BE2C (cell line): ENCODE results near the gene ST6GALNAC3.

ENCODE experiments used
- DNase-seq: peaks from one replicate; pipeline ENCODE4 v3.0.0-alpha.2; 2020
- H3K27me3 ChIP-seq: fragments of 250-450 bp; sonication (Bioruptor Pico); 2 replicates; pipeline ENCODE4 v1.5.1; 2020; ENCODE audit warnings: mild to moderate bottlenecking
- H3K36me3 ChIP-seq: fragments of 250-450 bp; sonication (Bioruptor Pico); 2 replicates; pipeline ENCODE4 v1.5.1; 2020; ENCODE audit warnings: mild to moderate bottlenecking
- H3K4me1 ChIP-seq: fragments of 250-450 bp; sonication (Bioruptor Pico); 2 replicates; pipeline ENCODE4 v1.5.1; 2020
- H3K4me3 ChIP-seq: 2 replicates; pipeline ENCODE4 v1.5.1; 2011; ENCODE audit warnings: low read depth, low read length
- H3K9me3 ChIP-seq: fragments of 250-450 bp; sonication (Bioruptor Pico); 2 replicates; pipeline ENCODE4 v1.5.1; 2020
- TF ChIP-seq, protein P1 (sequence below): IDR thresholded peaks from 2 replicates; pipeline ENCODE4 v1.5.1; 2012; ENCODE audit warnings: mild to moderate bottlenecking, low read depth, low read length

The ST6GALNAC3 gene

DNA sequence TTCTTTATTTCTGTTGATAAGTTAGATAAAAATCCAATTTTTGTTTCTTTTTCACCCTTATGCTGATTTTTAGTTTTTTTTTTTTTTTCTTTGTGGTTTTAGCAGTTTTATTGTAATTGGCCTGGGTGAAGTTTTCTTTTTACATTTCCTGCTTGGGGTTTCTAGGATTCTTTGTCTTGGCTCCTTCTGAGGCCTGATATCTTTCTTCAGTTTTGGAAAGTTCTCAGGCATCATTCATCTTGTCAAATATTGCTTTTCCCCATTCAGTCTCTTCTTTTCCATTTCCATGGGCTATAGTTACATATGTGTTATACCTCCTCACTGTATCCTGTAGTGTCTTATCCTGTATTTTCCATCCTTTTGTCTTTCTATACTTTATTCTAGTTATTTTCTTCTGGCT, 28.5 kb downstream of the ST6GALNAC3 start:
- Histone ChIP-seq H3K9me3 (no peaks in the 10 kb centered on the region), H3K36me3 (no peaks in the 10 kb centered on the region), H3K4me3 (no peak overlapping the region), H3K27me3 (no peaks in the 10 kb centered on the region), H3K4me1 (no peaks in the 10 kb centered on the region)
- DNase-seq, result no peak
- TF ChIP-seq, protein P1, sequence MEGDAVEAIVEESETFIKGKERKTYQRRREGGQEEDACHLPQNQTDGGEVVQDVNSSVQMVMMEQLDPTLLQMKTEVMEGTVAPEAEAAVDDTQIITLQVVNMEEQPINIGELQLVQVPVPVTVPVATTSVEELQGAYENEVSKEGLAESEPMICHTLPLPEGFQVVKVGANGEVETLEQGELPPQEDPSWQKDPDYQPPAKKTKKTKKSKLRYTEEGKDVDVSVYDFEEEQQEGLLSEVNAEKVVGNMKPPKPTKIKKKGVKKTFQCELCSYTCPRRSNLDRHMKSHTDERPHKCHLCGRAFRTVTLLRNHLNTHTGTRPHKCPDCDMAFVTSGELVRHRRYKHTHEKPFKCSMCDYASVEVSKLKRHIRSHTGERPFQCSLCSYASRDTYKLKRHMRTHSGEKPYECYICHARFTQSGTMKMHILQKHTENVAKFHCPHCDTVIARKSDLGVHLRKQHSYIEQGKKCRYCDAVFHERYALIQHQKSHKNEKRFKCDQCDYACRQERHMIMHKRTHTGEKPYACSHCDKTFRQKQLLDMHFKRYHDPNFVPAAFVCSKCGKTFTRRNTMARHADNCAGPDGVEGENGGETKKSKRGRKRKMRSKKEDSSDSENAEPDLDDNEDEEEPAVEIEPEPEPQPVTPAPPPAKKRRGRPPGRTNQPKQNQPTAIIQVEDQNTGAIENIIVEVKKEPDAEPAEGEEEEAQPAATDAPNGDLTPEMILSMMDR, result no peak

DNA sequence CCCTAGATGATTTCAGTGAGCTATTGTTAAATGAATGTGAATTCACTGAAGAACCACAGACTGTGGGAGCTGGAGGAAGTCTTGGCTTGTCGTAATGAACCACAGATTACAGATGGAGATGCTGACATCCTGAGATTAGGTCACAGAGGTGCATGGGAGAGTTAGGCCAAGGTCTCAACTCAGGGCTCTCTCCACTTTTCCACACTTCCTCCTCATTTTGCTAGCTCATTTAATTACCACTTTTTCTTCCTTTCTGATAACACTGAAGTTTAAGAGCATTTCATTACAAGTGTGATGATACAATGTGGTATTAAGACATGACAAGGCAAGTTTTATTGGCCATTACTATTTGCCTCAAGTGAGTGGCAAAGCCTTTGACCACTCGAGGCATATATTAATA, 30.8 kb downstream of the ST6GALNAC3 start:
- H3K4me1 ChIP-seq, result no peaks in the 10 kb centered on the region
- H3K36me3 ChIP-seq, result no peaks in the 10 kb centered on the region
- no peaks in the 10 kb centered on the region for H3K9me3 ChIP-seq
- no peak for DNase-seq
- H3K4me3 ChIP-seq, result no peak overlapping the region
- no peaks in the 10 kb centered on the region for H3K27me3 ChIP-seq
- TF ChIP-seq, protein P1, result no peak

DNA sequence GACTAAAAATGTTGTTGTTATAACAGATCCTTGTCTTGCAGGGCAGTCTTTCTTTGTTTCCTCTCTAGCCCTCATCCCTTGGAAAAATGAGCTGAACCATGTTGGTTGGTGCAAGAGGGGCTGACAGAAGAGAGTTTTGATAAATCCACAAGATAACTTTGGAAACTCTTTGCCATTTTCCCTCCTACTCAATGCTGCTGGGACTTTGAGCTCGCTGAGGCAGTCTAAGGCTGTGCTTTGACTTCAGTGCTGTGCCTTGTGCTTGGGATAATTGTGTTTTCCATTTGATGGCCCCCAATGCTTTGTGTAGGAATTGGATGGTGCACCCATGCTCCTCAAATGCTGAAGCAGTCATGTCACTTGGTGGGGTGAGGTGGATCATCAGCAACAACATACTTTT, 31.7 kb downstream of the ST6GALNAC3 start:
- H3K4me3 ChIP-seq, result no peak overlapping the region
- TF ChIP-seq, protein P1, result no peak
- no peaks in the 10 kb centered on the region for H3K4me1 ChIP-seq
- H3K27me3 ChIP-seq, result no peaks in the 10 kb centered on the region
- no peak for DNase-seq
- H3K36me3 ChIP-seq, result no peaks in the 10 kb centered on the region
- no peaks in the 10 kb centered on the region for H3K9me3 ChIP-seq

DNA sequence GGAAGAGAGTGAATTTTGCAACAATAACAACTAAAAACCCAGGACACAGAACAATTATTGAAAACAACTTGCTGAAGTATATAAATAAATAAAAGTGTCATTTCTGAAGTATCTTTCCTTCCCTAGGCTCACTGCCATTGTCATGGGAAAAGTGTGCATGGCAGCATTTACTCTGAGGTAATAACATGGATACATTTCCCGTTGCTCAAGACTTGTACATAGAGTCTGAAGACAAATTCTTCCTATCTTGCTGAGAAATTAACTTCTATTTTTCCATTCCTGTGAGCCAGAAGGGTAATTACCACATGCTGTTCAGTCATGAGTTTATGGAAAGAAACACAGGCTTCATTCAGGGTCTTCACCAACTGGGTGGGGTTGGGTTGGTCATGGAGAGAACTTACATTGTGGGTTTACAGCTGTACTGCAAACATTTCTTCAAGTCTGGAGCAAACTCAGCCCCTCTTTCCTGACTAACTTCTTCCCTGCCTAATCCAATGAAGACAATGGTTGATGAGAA, 32.2 kb downstream of the ST6GALNAC3 start:
- H3K4me3 ChIP-seq, result no peak overlapping the region
- H3K4me1 ChIP-seq, result no peaks in the 10 kb centered on the region
- no peaks in the 10 kb centered on the region for H3K9me3 ChIP-seq
- H3K36me3 ChIP-seq, result no peaks in the 10 kb centered on the region
- H3K27me3 ChIP-seq, result no peaks in the 10 kb centered on the region
- no peak for DNase-seq
- TF ChIP-seq, protein P1, result no peak

DNA sequence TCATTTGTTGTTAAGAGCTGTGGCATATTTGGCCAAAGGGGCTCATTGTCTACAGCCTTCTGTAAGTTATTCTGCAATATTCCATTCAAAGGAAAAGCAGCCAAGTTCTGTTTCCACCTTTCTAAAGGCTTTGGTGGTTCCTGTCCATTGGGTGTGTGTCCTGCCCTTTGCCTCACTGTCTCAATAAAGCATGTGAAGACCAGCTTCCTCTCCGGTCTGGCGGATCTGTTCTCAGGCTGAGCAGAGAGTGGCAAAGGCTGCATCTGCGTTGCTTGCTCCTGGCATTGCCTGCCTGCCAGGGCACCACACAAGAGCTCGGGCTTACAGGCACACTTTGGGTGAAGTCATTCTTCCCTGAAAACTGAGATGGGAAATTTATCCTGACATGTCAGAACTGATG, 34.9 kb downstream of the ST6GALNAC3 start:
- no peaks in the 10 kb centered on the region for H3K4me1 ChIP-seq
- no peaks in the 10 kb centered on the region for H3K9me3 ChIP-seq
- TF ChIP-seq, protein P1, result no peak
- H3K27me3 ChIP-seq, result no peaks in the 10 kb centered on the region
- H3K4me3 ChIP-seq, result no peak overlapping the region
- no peaks in the 10 kb centered on the region for H3K36me3 ChIP-seq
- DNase-seq, result no peak

DNA sequence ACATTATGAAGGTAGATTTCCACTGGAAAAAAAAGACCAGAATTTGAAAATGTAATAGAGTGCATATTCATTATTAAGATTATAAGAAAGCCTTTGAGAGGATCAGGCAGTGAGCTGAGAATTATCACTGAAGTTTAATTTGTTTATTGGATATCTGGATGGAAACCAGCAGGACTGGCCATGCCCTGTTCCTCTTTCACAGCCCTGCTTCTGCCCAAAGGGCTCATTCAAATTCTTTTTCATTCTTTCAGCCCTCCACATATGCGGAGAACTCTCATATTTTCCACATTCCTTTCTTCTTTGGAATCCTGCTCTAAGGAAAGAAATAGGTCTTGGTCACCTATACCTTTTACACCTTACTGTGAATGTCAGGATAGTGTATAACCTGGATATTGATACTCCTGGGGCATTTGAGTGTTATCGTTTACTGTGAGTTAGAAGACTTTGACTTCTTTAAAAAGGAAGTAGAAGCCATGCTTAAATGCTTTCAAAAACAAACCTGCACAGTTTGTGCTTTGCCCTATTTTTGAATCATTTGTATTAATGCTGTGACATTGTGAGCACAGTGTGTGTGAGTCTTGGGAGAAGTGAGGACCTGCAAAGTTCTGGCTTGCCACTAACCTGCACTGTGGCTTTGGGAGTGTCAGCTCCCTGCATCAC, 35.5 kb downstream of the ST6GALNAC3 start:
- Histone ChIP-seq H3K4me1 (no peaks in the 10 kb centered on the region), H3K36me3 (no peaks in the 10 kb centered on the region), H3K9me3 (no peaks in the 10 kb centered on the region), H3K4me3 (no peak overlapping the region), H3K27me3 (no peaks in the 10 kb centered on the region)
- TF ChIP-seq, protein P1, result no peak
- DNase-seq, result no peak
